Glutamatergic neuron (in vitro differentiated cells): ENCODE data around the gene TMEM72. TPM values are rescaled to one million over a fixed set of nuclear protein-coding genes. Genes with fewer than 3 reads are reported as not detected.

Experiments used
- DNase-seq: peaks from one replicate; pipeline ENCODE4 v3.0.0; 2022
- H3K27ac Mint-ChIP-seq: one replicate; pipeline ENCODE4 v1.8.0; 2020; ENCODE audit warnings: mild to moderate bottlenecking, mixed read lengths, inconsistent platforms; ENCODE audit not compliant: unreplicated experiment
- H3K27me3 Mint-ChIP-seq: one replicate; pipeline ENCODE4 v1.8.0; 2020; ENCODE audit warnings: mild to moderate bottlenecking, moderate library complexity, mixed read lengths, inconsistent platforms; ENCODE audit not compliant: unreplicated experiment
- H3K36me3 Mint-ChIP-seq: one replicate; pipeline ENCODE4 v1.8.0; 2020; ENCODE audit warnings: mild to moderate bottlenecking, mixed read lengths, inconsistent platforms; ENCODE audit not compliant: unreplicated experiment
- H3K4me1 Mint-ChIP-seq: one replicate; pipeline ENCODE4 v1.8.0; 2020; ENCODE audit warnings: mild to moderate bottlenecking, low read depth, mixed read lengths, inconsistent platforms; ENCODE audit not compliant: unreplicated experiment
- H3K4me3 Mint-ChIP-seq: one replicate; pipeline ENCODE4 v1.8.0; 2020; ENCODE audit warnings: mild to moderate bottlenecking, mixed read lengths, inconsistent platforms; ENCODE audit not compliant: unreplicated experiment
- H3K9me3 Mint-ChIP-seq: one replicate; pipeline ENCODE4 v1.8.0; 2020; ENCODE audit warnings: mild to moderate bottlenecking, moderate library complexity, mixed read lengths, inconsistent platforms; ENCODE audit not compliant: unreplicated experiment
- CTCF ChIP-seq: fragments of 200-600 bp; sonication (generic); IDR thresholded peaks from one replicate; pipeline ENCODE4 v1.5.0; 2021; ENCODE audit not compliant: partially characterized antibody, unreplicated experiment
- total RNA-seq: library from RNA; stranded (reverse); fragmentation: NEBNext Ultra II Directional; extraction: Animal tissue kit (Norgen Biotek cat#: 25700); gene quantifications from one replicate; pipeline ENCODE4 v1.2.1, GENCODE V29; 2021; ENCODE audit not compliant: unreplicated experiment

Gene TMEM72
- total RNA-seq, 1 donor from 2014 or later, result not detected

GRCh38 chr10:44881649-44882048 is 29.5 kb upstream of the TMEM72 start:
- peaks cover 2% of the 10 kb centered on the region for H3K9me3 Mint-ChIP-seq

DNA sequence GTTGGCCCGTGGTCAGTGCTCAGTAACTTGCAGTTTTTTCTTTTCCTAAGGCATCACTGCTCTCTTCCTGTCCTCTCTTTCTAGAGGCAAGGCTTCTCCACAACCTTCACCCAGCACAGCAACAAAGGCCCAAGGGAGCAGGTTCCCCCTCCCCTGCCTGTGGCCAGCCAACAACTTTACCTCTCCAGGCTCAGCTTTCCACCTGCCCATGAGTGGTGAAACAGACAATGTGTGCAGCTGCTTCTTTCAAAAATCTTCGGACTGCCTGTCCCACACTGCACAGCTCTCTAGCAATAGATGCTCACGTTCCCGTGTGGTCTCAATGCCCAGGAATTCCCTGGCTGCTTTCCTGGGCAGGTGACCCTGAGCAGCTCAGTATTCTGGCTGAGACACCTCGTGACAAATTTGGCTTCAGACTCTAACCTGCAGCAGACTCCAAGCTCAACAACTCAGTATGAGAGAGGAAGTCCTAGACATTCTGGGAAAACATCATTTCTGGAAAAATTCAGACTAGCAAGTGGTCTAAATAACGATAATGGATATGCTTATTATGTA is 28.9 kb upstream of the TMEM72 start:
- no peak for TF ChIP-seq CTCF
- H3K36me3 Mint-ChIP-seq, result no peaks in the 10 kb centered on the region
- DNase-seq, result no peak
- no peak overlapping the region for H3K4me3 Mint-ChIP-seq
- H3K4me1 Mint-ChIP-seq, result peaks cover 12% of the 10 kb centered on the region
- H3K9me3 Mint-ChIP-seq, result peaks cover 2% of the 10 kb centered on the region
- no peak overlapping the region for H3K27ac Mint-ChIP-seq
- peaks cover 8% of the 10 kb centered on the region for H3K27me3 Mint-ChIP-seq

More at GRCh38 chr10:44881649-44882048, 29.5 kb upstream of the TMEM72 start:
- no peak for DNase-seq
- TF ChIP-seq CTCF, result no peak
- peaks cover 12% of the 10 kb centered on the region for H3K4me1 Mint-ChIP-seq
- peaks cover 10% of the 10 kb centered on the region for H3K27me3 Mint-ChIP-seq
- H3K27ac Mint-ChIP-seq, result no peak overlapping the region
- H3K4me3 Mint-ChIP-seq, result no peak overlapping the region
- H3K36me3 Mint-ChIP-seq, result no peaks in the 10 kb centered on the region

GRCh38 chr10:44883593-44884331 is 27.4 kb upstream of the TMEM72 start:
- no peaks in the 10 kb centered on the region for H3K9me3 Mint-ChIP-seq
- H3K27ac Mint-ChIP-seq, result no peak overlapping the region
- no peak for DNase-seq
- H3K27me3 Mint-ChIP-seq, result peaks cover 8% of the 10 kb centered on the region
- H3K4me1 Mint-ChIP-seq, result peaks cover 12% of the 10 kb centered on the region
- no peaks in the 10 kb centered on the region for H3K36me3 Mint-ChIP-seq
- no peak for TF ChIP-seq CTCF
- no peak overlapping the region for H3K4me3 Mint-ChIP-seq

GRCh38 chr10:44885710-44886109 is 25.4 kb upstream of the TMEM72 start:
- Mint-ChIP-seq H3K36me3 (no peaks in the 10 kb centered on the region), H3K27ac (no peak overlapping the region), H3K27me3 (peaks cover 6% of the 10 kb centered on the region), H3K4me3 (no peak overlapping the region), H3K4me1 (peaks cover 6% of the 10 kb centered on the region), H3K9me3 (no peaks in the 10 kb centered on the region)
- TF ChIP-seq CTCF, result no peak
- DNase-seq, result no peak

DNA sequence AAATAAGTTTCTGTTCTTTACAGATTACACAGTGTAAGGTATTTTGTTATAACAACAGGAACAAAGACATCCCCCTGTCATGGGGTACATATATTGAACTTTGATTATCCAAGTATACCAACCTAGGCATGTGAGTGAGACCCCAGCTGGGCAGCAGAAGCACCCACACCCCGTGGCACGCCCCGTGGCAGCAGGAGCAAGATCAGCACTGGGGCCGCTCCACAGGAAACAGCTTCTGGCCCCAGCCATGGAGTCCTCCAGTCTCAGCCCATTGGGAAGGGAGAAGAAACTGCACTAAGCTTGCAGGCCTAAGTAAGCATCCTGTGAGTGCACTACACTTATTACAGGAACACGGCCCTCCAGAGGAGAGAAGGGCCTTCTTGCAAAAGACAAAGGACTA is 24.2 kb upstream of the TMEM72 start:
- no peak for DNase-seq
- no peaks in the 10 kb centered on the region for H3K9me3 Mint-ChIP-seq
- H3K4me3 Mint-ChIP-seq, result no peak overlapping the region
- no peaks in the 10 kb centered on the region for H3K36me3 Mint-ChIP-seq
- H3K27me3 Mint-ChIP-seq, result peaks cover 6% of the 10 kb centered on the region
- H3K27ac Mint-ChIP-seq, result no peak overlapping the region
- peaks cover 6% of the 10 kb centered on the region for H3K4me1 Mint-ChIP-seq
- no peak for TF ChIP-seq CTCF
